Upper lobe of left lung (tissue), 4 donors: Measurements from ENCODE around the gene CPB2.

Source experiments
- POLR2AphosphoS5 ChIP-seq, 2 donors: sonication (generic); formaldehyde crosslinking; IDR thresholded peaks; one replicate each; pipeline ENCODE4 v1.5.1; 2017; ENCODE audit warnings: antibody characterized with exemption in 2 of 2
- TF ChIP-seq, protein P1 (sequence below), 6 experiments: fragments of 450-650 bp in 4 of 6; fragments of 200-600 bp in 2 of 6; sonication (generic) in 2 of 6; IDR thresholded peaks; one replicate each; pipeline ENCODE4 v1.5.1; 2016 to 2019; ENCODE audit warnings: antibody characterized with exemption in 6 of 6

DNA sequence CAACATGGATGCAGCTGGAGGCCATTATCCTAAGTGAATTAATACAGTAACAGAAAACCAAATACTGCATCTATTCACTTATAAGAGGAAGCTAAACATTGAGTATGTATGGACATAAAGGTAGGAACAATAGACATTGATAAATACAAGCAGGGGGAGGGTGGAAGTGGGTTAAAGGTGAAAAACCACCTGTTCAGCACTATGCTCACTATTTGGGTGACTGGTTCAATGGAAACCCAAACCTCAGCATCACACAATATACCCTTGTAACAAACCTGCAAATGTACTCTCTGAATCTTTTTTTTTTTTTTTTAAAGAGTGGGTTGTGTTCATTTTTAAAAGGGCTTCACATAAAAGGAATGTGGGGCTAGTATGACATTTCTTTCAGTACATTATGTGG is 26.9 kb upstream of the CPB2 start:
- TF ChIP-seq POLR2AphosphoS5 (IDR thresholded peaks at IDR 0.05), result no peak
- TF ChIP-seq, protein P1, sequence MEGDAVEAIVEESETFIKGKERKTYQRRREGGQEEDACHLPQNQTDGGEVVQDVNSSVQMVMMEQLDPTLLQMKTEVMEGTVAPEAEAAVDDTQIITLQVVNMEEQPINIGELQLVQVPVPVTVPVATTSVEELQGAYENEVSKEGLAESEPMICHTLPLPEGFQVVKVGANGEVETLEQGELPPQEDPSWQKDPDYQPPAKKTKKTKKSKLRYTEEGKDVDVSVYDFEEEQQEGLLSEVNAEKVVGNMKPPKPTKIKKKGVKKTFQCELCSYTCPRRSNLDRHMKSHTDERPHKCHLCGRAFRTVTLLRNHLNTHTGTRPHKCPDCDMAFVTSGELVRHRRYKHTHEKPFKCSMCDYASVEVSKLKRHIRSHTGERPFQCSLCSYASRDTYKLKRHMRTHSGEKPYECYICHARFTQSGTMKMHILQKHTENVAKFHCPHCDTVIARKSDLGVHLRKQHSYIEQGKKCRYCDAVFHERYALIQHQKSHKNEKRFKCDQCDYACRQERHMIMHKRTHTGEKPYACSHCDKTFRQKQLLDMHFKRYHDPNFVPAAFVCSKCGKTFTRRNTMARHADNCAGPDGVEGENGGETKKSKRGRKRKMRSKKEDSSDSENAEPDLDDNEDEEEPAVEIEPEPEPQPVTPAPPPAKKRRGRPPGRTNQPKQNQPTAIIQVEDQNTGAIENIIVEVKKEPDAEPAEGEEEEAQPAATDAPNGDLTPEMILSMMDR (IDR thresholded peaks at IDR 0.05), result no peak
